HG03196 (cell line): ENCODE data around the gene ASB2.
A peak's percentile ranks its signal among the peaks of the same experiment; 100 is the strongest.

ENCODE experiments used
- ATAC-seq: cut with Tn5 transposase; IDR thresholded peaks from one replicate; pipeline ENCODE4 v1.9.1; 2021; ENCODE audit not compliant: unreplicated experiment

The ASB2 gene

DNA sequence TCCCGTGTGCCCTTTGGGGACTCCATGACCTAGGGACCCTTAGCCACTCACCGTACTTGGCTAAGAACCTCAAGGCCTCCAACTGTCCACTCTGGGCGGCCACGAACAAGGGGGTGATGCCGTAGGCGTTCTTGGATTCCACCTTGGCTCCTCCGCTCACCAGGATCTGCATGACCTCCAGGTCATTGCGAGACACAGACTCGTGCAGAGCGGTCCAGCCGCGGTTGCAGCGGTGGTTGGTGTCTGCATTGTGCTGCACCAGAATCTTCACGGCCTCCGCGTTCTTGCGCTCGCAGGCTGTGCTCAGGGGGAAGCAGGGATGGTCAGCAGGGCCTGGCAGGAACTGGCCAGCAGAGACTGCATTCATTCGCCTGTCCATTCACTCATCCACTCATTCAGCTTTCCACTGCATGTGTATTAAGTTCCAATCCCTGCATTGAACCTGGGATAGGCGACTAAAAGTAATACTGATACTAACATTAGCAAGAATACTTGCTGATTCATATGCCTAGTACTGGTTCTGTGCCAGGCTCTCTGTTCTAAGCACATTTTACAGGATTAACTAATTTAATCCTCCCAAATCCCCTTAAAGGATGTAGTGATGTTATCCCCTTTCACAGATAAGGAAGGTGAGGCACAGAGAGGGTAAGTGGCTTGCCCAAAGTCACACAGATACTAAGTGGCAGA is 25.3 kb downstream of the ASB2 start:
- ATAC-seq = no peak

- ATAC-seq = no peak
Measured at GRCh38 chr14:93949511-93950075, 26.8 kb downstream of the ASB2 start.

- ATAC-seq = no peak
Measured at GRCh38 chr14:93947282-93947681, 29.1 kb downstream of the ASB2 start.

- no peak for ATAC-seq
Measured at GRCh38 chr14:93946541-93947090, 29.8 kb downstream of the ASB2 start.

DNA sequence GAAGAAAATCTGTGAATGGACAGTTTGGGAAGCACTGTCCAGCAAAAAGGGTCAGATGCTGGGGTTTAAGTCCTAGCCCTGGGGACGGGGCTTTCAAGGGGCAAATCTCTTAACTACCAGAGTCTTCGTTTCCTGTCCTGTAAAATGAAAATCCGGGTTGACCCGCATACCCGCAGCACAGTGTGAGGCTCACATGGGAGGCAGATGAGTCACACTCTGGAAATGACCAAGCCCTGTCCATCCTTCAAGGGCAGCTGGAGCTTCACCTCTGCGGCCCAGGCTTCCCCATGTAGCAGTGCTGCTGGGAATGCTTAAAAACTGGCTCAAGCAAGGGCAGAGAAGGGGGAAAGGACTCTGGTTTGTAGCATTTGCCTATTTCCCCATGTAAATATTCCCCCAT is 30.3 kb downstream of the ASB2 start:
- ATAC-seq = no peak

DNA sequence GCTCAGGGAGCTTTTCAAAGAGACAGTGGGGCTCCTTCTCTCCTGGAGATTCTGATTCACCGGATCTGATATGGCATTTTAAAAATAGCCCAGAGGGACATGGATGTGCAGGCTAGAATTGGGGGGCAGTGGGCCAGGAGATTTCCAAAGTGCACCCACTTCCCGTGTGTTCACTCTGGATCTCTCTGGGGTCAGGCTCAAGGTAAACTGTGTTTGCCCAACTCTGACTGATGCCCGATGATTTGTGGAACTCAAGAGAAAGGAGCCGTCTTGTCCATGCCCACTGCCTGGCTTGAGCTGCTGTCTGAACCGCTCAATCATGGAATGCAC is 31.3 kb downstream of the ASB2 start:
- no peak for ATAC-seq

DNA sequence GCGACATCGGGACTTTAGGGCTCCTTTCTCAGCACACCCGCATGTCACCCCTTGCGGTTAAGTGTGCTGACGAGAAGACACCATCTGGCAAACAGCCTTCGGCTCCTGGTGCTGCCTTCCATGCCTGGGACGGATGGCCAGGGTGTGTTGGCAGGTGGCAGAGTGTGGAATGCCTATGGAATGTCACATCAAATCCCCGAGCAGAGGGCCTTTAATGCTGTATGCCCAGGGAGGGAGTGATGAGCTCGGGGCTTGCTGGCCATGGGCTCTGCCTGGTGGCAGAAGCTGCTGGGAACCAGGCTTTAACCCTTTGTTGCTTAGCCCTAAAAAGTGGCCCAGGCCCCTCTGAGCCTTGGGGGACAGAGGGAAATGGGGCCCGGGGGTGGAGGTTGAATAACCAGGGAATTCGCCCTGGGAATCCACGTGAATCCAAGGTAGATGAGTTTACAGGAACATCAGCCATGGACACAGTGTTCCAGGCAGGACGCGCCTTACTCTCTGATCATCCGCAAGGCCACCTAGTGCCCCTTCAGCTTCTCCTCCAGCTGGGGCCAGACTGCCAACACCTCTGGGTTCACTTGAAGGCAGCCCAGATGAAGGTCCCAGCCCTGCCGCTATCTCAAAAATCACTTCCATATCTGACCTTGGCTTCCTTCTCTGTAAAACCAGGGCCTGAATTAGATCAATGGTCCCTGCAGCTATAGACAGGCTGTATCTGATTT is 31.9 kb downstream of the ASB2 start:
- ATAC-seq = no peak

DNA sequence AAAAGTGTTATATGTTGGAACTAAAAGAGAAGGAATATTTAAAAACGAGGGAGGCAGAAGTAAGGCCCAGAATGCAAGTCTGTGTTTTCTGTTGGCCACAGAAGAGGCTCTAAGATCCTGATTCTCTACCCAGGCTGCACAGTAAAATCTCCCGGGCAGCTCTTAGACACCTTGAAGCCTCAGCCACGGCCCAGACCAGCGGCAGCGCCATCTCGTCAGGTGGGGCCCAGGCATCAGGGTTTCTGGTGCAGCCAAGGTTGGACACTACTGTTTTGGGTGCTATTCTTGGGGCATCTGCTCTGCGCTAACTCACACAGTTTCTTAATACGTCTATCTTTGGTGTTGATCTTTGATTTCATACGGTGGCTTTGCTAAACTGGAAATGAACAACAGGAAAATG is 32.4 kb downstream of the ASB2 start:
- no peak for ATAC-seq

GRCh38 chr14:93943052-93943451 is 33.3 kb downstream of the ASB2 start:
- no peak for ATAC-seq

- ATAC-seq = no peak
Measured at GRCh38 chr14:93941293-93941910, 35.0 kb downstream of the ASB2 start.

- ATAC-seq = no peak
Measured at GRCh38 chr14:93940437-93940836, 35.9 kb downstream of the ASB2 start.

DNA sequence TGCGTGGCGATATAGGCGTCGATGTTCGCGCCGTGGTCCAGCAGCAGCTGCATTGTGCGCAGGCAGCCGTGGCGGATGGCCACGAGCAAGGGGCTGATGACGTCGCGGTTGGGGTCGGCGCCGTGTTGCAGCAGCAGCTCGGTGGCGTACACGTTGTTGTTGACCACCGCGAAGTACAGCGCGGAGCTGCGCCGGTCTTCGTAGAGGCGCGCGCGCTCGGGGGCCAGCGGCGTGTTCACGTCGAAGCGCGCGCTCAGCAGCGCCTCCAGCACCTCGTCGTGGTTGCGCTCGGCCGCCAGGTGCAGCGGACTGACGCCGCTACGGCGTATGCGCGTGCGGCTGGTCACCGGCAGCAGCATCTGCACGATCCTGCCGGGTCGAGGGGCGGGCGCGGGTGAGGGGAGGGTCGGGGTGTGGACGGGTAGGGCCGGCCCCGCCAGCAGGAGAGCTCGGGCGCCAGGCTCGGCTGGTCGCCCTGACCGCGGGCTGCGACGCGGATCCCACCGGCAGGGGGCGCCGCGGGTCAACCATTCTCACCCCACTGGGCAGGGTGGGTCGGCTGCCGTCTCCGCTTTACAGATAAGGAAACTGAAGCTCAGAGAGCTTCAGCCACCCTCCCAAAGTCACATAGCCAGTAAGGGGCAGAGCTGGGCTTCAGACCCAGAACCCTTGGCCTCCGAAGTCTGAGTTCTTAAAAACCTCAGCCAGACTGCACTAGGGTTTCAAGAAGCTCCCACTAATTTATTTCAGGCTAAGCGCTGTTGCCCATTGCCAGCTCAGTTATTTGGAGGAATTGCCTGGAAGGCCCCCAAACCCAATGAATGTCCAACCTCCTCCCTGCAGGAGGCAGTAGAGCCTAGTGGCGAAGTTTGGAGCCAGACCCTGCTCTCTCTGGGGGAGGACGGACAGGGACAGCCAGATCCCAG is 36.8 kb downstream of the ASB2 start:
- peak; percentile 87 for ATAC-seq

GRCh38 chr14:93938751-93939303 is 37.5 kb downstream of the ASB2 start:
- ATAC-seq = no peak

DNA sequence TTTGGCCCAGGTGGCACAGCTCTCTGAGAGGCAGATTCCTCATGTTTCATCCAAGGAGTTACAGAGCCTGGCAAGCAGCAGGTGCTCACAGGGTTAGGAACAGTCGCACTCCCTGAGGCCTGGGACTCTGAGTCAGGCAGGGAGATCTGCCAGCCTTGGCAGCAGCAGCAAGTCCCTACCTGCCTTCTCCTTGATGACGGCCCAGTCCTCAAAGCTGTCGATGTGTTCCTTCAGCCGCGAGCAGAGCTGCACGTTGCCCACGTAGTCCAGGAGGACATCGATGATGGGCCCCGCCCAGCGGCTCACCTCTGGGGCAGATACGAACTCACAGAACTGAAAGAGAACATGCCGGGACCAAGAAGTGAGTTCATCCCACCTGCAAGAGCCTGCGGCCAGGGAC is 38.9 kb downstream of the ASB2 start:
- no peak for ATAC-seq

GRCh38 chr14:93936926-93937325 is 39.4 kb downstream of the ASB2 start:
- ATAC-seq = no peak

- ATAC-seq = no peak
Measured at GRCh38 chr14:93936245-93936644, 40.1 kb downstream of the ASB2 start.

DNA sequence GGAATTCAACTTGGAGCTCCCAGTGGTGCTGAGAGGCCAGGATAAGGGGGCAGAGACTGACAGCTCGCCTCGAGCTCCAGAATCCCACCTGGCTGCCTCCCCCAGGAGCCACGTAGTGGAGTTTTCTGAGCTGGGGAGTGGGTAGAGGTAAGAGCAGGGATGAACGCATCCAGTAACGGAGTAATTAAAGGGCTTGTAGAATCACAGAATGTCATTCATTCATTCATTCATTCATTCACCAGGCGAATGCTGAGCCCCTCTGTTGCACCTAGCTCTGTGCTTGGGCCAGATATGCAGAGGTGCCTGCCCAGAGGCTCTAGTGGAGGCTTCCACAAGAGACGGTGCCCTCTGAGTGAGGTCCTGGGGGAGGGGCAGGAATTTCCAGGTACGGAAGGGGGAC is 41.2 kb downstream of the ASB2 start:
- no peak for ATAC-seq

GRCh38 chr14:93932642-93933041 is 43.7 kb downstream of the ASB2 start:
- no peak for ATAC-seq

- ATAC-seq = no peak
Measured at GRCh38 chr14:93930989-93931307, 45.4 kb downstream of the ASB2 start.

GRCh38 chr14:93930296-93930988 is 45.9 kb downstream of the ASB2 start:
- no peak for ATAC-seq
